AG09309 (cell line): ENCODE data around the gene FZD7.

Source experiments
- DNase-seq: peaks from one replicate; pipeline ENCODE4 v3.0.0-alpha.2; 2010; ENCODE audit warnings: low read depth
- H3K4me3 ChIP-seq: 2 replicates; pipeline ENCODE4 v1.5.1; 2011; ENCODE audit warnings: mild to moderate bottlenecking, low read depth, low read length, moderate library complexity; ENCODE audit not compliant: control insufficient read depth
- CTCF ChIP-seq: IDR thresholded peaks from 2 replicates; pipeline ENCODE4 v1.5.1; 2011; ENCODE audit warnings: mild to moderate bottlenecking, low read depth, low read length, inconsistent platforms; ENCODE audit not compliant: insufficient read depth, control insufficient read depth; ENCODE audit errors: missing control alignments

FZD7 gene

DNA sequence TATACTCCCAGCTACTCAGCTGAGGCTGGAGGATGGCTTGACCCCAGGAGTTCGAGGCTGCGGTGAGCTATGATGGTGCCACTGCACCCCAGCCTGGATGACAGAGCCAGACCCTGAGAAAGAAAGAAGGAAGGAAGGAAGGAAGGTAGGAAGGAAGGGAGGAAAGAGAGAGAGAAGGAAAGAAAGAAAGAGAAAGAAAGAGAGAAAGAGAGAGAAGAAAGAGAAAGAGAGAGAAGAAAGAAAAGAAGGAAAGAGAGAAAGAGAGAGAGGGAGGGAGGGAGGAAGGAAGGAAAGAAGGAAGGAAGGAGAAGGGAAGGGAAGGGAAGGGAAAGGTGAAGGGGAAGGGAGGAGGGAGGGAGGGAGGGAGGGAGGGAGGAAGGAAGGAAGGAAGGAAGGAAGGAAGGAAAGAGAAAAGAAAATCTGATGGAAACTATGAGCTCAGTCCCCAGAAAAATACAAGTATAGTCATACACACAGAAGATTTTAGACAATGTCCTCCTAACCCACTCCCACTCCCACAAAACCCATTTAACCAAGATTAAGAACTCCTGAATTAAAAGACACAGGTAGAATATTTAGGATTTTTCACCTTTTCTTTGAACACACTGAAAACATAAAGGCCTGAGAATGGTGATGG, 15.6 kb downstream of the FZD7 start:
- DNase-seq, result no peak

DNA sequence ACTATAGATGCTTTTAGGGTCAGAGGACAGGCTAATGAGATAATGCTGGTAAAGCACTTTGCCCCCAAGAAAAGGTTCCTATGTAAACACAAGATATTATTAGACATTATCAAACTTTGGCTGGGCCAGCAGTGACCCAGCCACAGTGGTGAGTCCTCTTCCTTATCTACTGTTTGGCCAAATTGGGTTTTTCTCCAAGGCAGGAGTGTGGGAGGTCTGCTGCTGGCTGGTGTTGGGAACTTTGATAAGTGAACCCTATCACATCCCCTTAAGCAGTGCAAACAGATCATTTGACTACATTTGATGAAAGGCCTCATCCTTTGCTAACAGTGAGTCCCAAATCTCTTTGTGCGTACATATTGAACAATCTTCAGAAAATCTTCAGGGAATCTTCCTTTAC, 16.2 kb downstream of the FZD7 start:
- DNase-seq, result no peak
- no peak for TF ChIP-seq CTCF

More for the DNA sequence above, 15.6 kb downstream of the FZD7 start:
- no peak for TF ChIP-seq CTCF
- H3K4me3 ChIP-seq, result no peak overlapping the region

DNA sequence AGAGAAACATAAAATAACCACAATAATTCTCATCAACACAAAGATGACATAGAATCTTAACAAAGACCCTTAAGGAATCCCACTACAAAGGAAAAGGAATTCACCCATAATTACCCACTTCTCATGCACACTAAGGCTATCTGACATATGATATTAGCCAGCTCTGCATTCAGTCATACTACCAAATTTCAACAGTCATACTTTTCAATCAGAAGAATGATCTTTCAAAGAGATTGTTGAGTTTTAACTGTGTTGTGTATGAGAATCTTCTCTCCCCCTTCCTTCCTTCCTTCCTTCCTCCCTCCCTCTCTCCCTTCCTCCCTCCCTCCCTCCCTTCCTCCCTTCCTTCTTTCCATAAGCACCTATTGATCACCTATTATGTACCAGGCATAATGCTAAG, 17.0 kb downstream of the FZD7 start:
- H3K4me3 ChIP-seq, result no peak overlapping the region
- TF ChIP-seq CTCF, result no peak
- DNase-seq, result no peak

More for the DNA sequence above, 16.2 kb downstream of the FZD7 start:
- H3K4me3 ChIP-seq, result no peak overlapping the region

DNA sequence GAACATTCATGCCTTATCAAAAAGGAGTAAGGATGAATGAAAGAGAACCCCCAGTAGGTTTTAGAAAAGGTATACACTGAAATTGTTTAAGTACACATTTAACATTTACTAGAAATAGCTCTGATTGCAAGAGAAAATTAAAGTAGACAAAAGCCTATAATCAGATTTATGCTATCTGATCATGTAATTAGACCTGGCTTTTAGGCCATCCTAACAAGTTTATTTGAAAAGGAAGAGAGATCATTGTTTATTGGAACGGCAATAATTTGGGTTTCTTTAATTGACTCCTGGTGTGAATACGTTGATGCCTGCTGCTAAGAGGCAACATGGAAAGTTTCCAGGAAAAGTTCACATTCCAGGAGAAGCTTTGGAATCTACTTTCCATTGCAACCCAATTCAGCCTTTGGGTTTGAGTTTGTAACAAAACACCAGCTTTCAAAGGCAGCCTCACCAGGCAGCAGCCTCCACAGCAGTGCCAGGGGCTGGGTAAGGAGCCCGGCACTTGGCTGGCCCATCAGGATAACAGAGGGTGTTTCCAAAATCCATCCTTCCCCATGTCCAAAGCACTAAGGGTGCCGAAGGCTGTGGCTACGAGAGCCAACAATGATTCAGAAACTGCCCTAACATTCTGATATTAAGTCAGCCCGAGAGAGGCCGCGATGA, 18.0 kb downstream of the FZD7 start:
- H3K4me3 ChIP-seq, result no peak overlapping the region
- DNase-seq, result no peak
- TF ChIP-seq CTCF, result no peak

DNA sequence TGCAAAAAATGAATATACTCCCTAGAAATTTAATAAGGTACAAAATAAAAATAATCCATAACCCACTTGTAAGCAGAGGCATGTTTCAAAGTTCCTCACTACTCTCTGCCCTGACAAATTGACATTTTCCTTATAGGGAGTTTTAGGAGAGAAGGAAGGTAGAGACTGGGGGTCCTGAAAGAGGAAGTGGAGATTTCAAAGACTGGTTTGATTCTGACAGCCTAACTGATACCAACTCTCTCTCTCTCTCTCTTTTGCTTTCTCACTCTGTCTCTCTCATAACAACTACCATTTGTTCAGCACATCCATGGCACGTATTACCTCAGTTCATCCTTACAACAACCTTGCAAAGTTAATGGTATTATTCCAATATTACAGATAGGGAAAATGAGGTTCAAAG, 18.6 kb downstream of the FZD7 start:
- TF ChIP-seq CTCF, result no peak
- DNase-seq, result no peak
- no peak overlapping the region for H3K4me3 ChIP-seq

GRCh38 chr2:202054679-202055078, 21.0 kb downstream of the FZD7 start:
- H3K4me3 ChIP-seq, result no peak overlapping the region
- TF ChIP-seq CTCF, result no peak
- DNase-seq, result no peak
